HCT116 (cell line): ENCODE data around the gene MID1. TPM values are rescaled to one million over a fixed set of nuclear protein-coding genes. Genes with fewer than 3 reads are reported as not detected.
A peak's percentile ranks its signal among the peaks of the same experiment; 100 is the strongest.

Experiments
- ATAC-seq: fragments of 200-7000 bp; cut with Tn5 transposase; 2 replicates; pipeline ENCODE4 v1.9.1; 2020; ENCODE audit warnings: mild to moderate bottlenecking, moderate library complexity
- BruUV-seq: library from RNA; stranded (reverse); fragments of 400-500 nt; replicated peaks from 2 replicates; lab custom pipeline; 2021; lab: Mats Ljungman, UMichigan
- CTCF ChIA-PET: fragments of 300-600 bp; sonication (Branson Sonifier 250); formaldehyde crosslinking; loops from one replicate; lab custom pipeline; 2021; ENCODE audit warnings: antibody characterized with exemption; lab: Charles Lee
- POLR2A ChIA-PET: fragments of 300-600, 350-600 bp; sonication (Branson Sonifier 250); formaldehyde crosslinking; loops from one replicate; lab custom pipeline; 2021; ENCODE audit warnings: antibody characterized with exemption; lab: Charles Lee
- RAD21 ChIA-PET, 2 experiments: fragments of 300-600 bp; sonication (Branson Sonifier 250); formaldehyde crosslinking; loops; one replicate each; lab custom pipeline; 2023; ENCODE audit warnings: low total read pairs in 2 of 2; ENCODE audit not compliant: uncharacterized antibody in 2 of 2, unreplicated experiment in 2 of 2, low non-redundant PET in 1 of 2; lab: Charles Lee
- DNase-seq: peaks from one replicate; pipeline ENCODE4 v3.0.0-alpha.2; 2010; ENCODE audit warnings: low read depth, low spot score
- H2AFZ ChIP-seq: fragments of 200-600 bp; shearing (Covaris generic), sonication (generic); 2 replicates; pipeline ENCODE4 v1.6.1; 2017; ENCODE audit warnings: low read depth, mixed run types, mixed read lengths, antibody characterized with exemption, low read length; ENCODE audit not compliant: poor library complexity, severe bottlenecking
- H3K27ac ChIP-seq: 2 replicates; pipeline ENCODE4 v1.5.1; 2012; ENCODE audit warnings: low read depth, low read length
- H3K27me3 ChIP-seq: fragments of 200-600 bp; sonication (generic); 2 replicates; pipeline ENCODE4 v1.6.1; 2016; ENCODE audit warnings: mixed run types, low read length, mixed read lengths; ENCODE audit not compliant: insufficient read depth
- H3K36me3 ChIP-seq, 2 experiments: fragments of 200-500 bp in 1 of 2; fragments of 200-600 bp in 1 of 2; sonication (Bioruptor generic) in 1 of 2; sonication (generic) in 1 of 2; 2 replicates each; pipeline versions ENCODE4 v1.5.1 to v1.6.1; 2014 to 2016; ENCODE audit warnings: low read length in 2 of 2, inconsistent platforms in 1 of 2, mixed read lengths in 1 of 2, mixed run types in 1 of 2; ENCODE audit not compliant: insufficient read depth in 2 of 2, control insufficient read depth in 1 of 2
- H3K4me1 ChIP-seq, 2 experiments: fragments of 200-600 bp in 1 of 2; sonication (generic) in 1 of 2; 2 replicates each; pipeline versions ENCODE4 v1.5.1 to v1.6.1; 2012 to 2017; ENCODE audit warnings: low read length in 2 of 2, inconsistent platforms in 1 of 2, mild to moderate bottlenecking in 1 of 2, mixed read lengths in 1 of 2, mixed run types in 1 of 2, moderate library complexity in 1 of 2; ENCODE audit not compliant: insufficient read depth in 2 of 2, control insufficient read depth in 1 of 2
- H3K4me2 ChIP-seq: fragments of 200-600 bp; sonication (generic); 2 replicates; pipeline ENCODE4 v1.6.1; 2017; ENCODE audit warnings: mixed run types, low read length, mixed read lengths
- H3K4me3 ChIP-seq, 2 experiments: fragments of 200-600 bp in 1 of 2; sonication (generic) in 1 of 2; replicated peaks in 1 of 2; 2 replicates each; pipeline ENCODE4 v1.5.1; 2011 to 2016; ENCODE audit warnings: low read length in 2 of 2, control low read depth in 1 of 2, low read depth in 1 of 2, mild to moderate bottlenecking in 1 of 2, mixed read lengths in 1 of 2, mixed run types in 1 of 2
- H3K79me2 ChIP-seq: fragments of 200-600 bp; sonication (generic); 2 replicates; pipeline ENCODE4 v1.6.1; 2017; ENCODE audit warnings: mild to moderate bottlenecking, mixed run types, low read length, moderate library complexity, mixed read lengths; ENCODE audit not compliant: insufficient read depth
- H3K9ac ChIP-seq: fragments of 200-600 bp; sonication (generic); 2 replicates; pipeline ENCODE4 v1.6.1; 2016; ENCODE audit warnings: low read length, mixed read lengths
- H3K9me2 ChIP-seq: fragments of 200-600 bp; sonication (generic), shearing (Covaris generic); 2 replicates; pipeline ENCODE4 v1.6.1; 2017; ENCODE audit warnings: mixed run types, mild to moderate bottlenecking, moderate library complexity; ENCODE audit not compliant: insufficient read depth
- H3K9me3 ChIP-seq, 2 experiments: fragments of 200-500 bp in 1 of 2; fragments of 200-600 bp in 1 of 2; sonication (Bioruptor generic) in 1 of 2; sonication (generic) in 1 of 2; 2 replicates each; pipeline ENCODE4 v1.6.1; 2014 to 2017; ENCODE audit warnings: low read length in 2 of 2, mixed read lengths in 2 of 2, inconsistent platforms in 1 of 2, low read depth in 1 of 2, mild to moderate bottlenecking in 1 of 2, mixed run types in 1 of 2, moderate library complexity in 1 of 2; ENCODE audit not compliant: control insufficient read depth in 1 of 2, insufficient read depth in 1 of 2
- H4K20me1 ChIP-seq: fragments of 200-600 bp; sonication (generic), shearing (Covaris generic); 2 replicates; pipeline ENCODE4 v1.6.1; 2017; ENCODE audit warnings: mixed run types, mild to moderate bottlenecking, moderate library complexity; ENCODE audit not compliant: insufficient read depth
- CEBPB ChIP-seq: IDR thresholded peaks from 2 replicates; pipeline ENCODE4 v1.6.1; 2012; ENCODE audit warnings: low read depth
- CTCF ChIP-seq, 3 experiments: fragments of 200-600 bp in 1 of 3; sonication (generic) in 1 of 3; IDR thresholded peaks in 2 of 3; conservative IDR thresholded peaks in 1 of 3; 2 replicates each; pipeline ENCODE4 v1.5.1; 2012 to 2017; ENCODE audit warnings: low read depth in 2 of 3, low read length in 2 of 3, antibody characterized with exemption in 1 of 3, borderline replicate concordance in 1 of 3, control low read depth in 1 of 3, mild to moderate bottlenecking in 1 of 3, mixed read lengths in 1 of 3, mixed run types in 1 of 3, moderate library complexity in 1 of 3; ENCODE audit not compliant: insufficient read depth in 1 of 3
- ELF1 ChIP-seq: IDR thresholded peaks from 2 replicates; pipeline ENCODE4 v1.6.1; 2012; ENCODE audit warnings: low read depth, borderline replicate concordance
- EZH2phosphoT487 ChIP-seq: fragments of 200-600 bp; IDR thresholded peaks from 2 replicates; pipeline ENCODE4 v1.6.1; 2018; ENCODE audit warnings: antibody characterized with exemption, borderline replicate concordance
- FOSL1 ChIP-seq: IDR thresholded peaks from 2 replicates; pipeline ENCODE4 v1.6.1; 2012; ENCODE audit warnings: low read depth
- JUND ChIP-seq: IDR thresholded peaks from 2 replicates; pipeline ENCODE4 v1.6.1; 2012
- MAX ChIP-seq: IDR thresholded peaks from 2 replicates; pipeline ENCODE4 v1.6.1; 2012
- POLR2A ChIP-seq: IDR thresholded peaks from 2 replicates; pipeline ENCODE4 v1.7.0; 2011; ENCODE audit warnings: borderline replicate concordance; ENCODE audit not compliant: insufficient read depth, insufficient read length; ENCODE audit errors: extremely low read depth
- POLR2AphosphoS5 ChIP-seq: IDR thresholded peaks from 2 replicates; pipeline ENCODE4 v1.6.1; 2011; ENCODE audit warnings: mild to moderate bottlenecking, low read depth, low read length, moderate library complexity
- RAD21 ChIP-seq: IDR thresholded peaks from 2 replicates; pipeline ENCODE4 v1.6.1; 2012; ENCODE audit warnings: low read depth, mild to moderate bottlenecking
- REST ChIP-seq: IDR thresholded peaks from 2 replicates; pipeline ENCODE4 v1.6.1; 2012; ENCODE audit warnings: low read depth
- SIN3A ChIP-seq: IDR thresholded peaks from 2 replicates; pipeline ENCODE4 v1.6.1; 2012; ENCODE audit warnings: low read depth
- SP1 ChIP-seq: IDR thresholded peaks from 2 replicates; pipeline ENCODE4 v1.6.1; 2012; ENCODE audit warnings: low read depth
- SRF ChIP-seq: IDR thresholded peaks from 2 replicates; pipeline ENCODE4 v1.6.1; 2012; ENCODE audit warnings: low read depth
- TCF7L2 ChIP-seq: IDR thresholded peaks from 2 replicates; pipeline ENCODE4 v1.7.0; 2011; ENCODE audit warnings: borderline replicate concordance, inconsistent platforms; ENCODE audit not compliant: insufficient read depth, insufficient read length; ENCODE audit errors: extremely low read depth
- ZBTB33 ChIP-seq: IDR thresholded peaks from 2 replicates; pipeline ENCODE4 v1.6.1; 2011; ENCODE audit warnings: mild to moderate bottlenecking, low read length, moderate library complexity; ENCODE audit not compliant: insufficient replicate concordance; ENCODE audit errors: extremely low read depth
- ZFX ChIP-seq: fragments of 450-650 bp; IDR thresholded peaks from 2 replicates; pipeline ENCODE4 v1.6.1; 2017
- ZNF274 ChIP-seq: fragments of 200-500 bp; sonication (Bioruptor generic); IDR thresholded peaks from 2 replicates; pipeline ENCODE4 v1.6.1; 2014; ENCODE audit warnings: mild to moderate bottlenecking, low read depth, low read length, inconsistent platforms
- intact Hi-C: fragments of 100-400 bp; cut with micrococcal nuclease; formaldehyde crosslinking; loops from 2 replicates; pipeline ENCODE4 v1.10.0; 2022
- total RNA-seq: library from RNA; stranded (reverse); gene quantifications from one replicate; pipeline ENCODE4 v1.2.1, GENCODE V29; 2021; ENCODE audit not compliant: unreplicated experiment

The MID1 gene
- total RNA-seq, 1 experiment from 2014 or later, result 48.8 TPM

- Histone ChIP-seq H3K9me2 (no peaks in the 10 kb centered on the region), H3K4me2 (peak overlapping the region; percentile 17; the same call in 1 of the 2 replicates), H3K4me3 (no peak overlapping the region), H3K9ac (no peak overlapping the region), H3K4me1 (peaks cover 9 to 26% of the 10 kb centered on the region in 2 experiments; a peak in 3 of 4 replicates), H4K20me1 (no peaks in the 10 kb centered on the region), H3K36me3 (no peaks in the 10 kb centered on the region), H2AFZ (no peak overlapping the region), H3K27me3 (no peaks in the 10 kb centered on the region), H3K9me3 (no peaks in the 10 kb centered on the region), H3K27ac (no peak overlapping the region), H3K79me2 (peaks cover 21% of the 10 kb centered on the region; the same call in 1 of the 2 replicates)
- ChIA-PET POLR2A (no interaction called here), CTCF (no interaction called here), RAD21 (no interaction called here)
- no TSS peak for BruUV-seq
- TF ChIP-seq FOSL1 (no peak), JUND (no peak), SP1 (no peak), TCF7L2 (no peak), SRF (no peak), ZFX (no peak), ELF1 (no peak), ZBTB33 (no peak), SIN3A (no peak), POLR2A (no peak), CTCF (IDR thresholded peaks at IDR 0.05 in 2 of 3, conservative IDR thresholded peaks at IDR 0.05 in 1 of 3; ENCODE audit: borderline replicate concordance in 1 of 3, insufficient read depth in 1 of 3, low read depth in 2 of 3, low read length in 2 of 3) (no peak), POLR2AphosphoS5 (no peak), EZH2phosphoT487 (no peak), REST (no peak), ZNF274 (no peak), CEBPB (no peak), MAX (no peak), RAD21 (no peak)
- DNase-seq (no peak), ATAC-seq (no peak)
- intact Hi-C loops, result no loop called here
Observed at GRCh38 chrX:10512258-10512657, 108.1 kb downstream of the MID1 start.
